HEK293T (cell line): Measurements from ENCODE around the gene TDRD12.

Experiments
- HDGF ChIP-seq: fragments of 450-650 bp; IDR thresholded peaks from 2 replicates; pipeline ENCODE4 v1.6.1; 2017; ENCODE audit warnings: antibody characterized with exemption, borderline replicate concordance
- NFRKB ChIP-seq: fragments of 450-650 bp; IDR thresholded peaks from 2 replicates; pipeline ENCODE4 v1.6.1; 2016; ENCODE audit warnings: mild to moderate bottlenecking, moderate library complexity
- SUZ12 ChIP-seq: fragments of 450-650 bp; IDR thresholded peaks from 2 replicates; pipeline ENCODE4 v1.6.1; 2016; ENCODE audit warnings: mild to moderate bottlenecking
- ZNF384 ChIP-seq: fragments of 450-650 bp; IDR thresholded peaks from 2 replicates; pipeline ENCODE4 v1.6.1; 2016

GRCh38 chr19:32800191-32800590 is 80.6 kb downstream of the TDRD12 start:
- no peak for TF ChIP-seq NFRKB
- no peak for TF ChIP-seq SUZ12
- no peak for TF ChIP-seq HDGF
- TF ChIP-seq ZNF384 = no peak
